ENCODE measurements around the gene CDKN1A. TPM values are rescaled to one million over a fixed set of nuclear protein-coding genes. Genes with fewer than 3 reads are reported as not detected.

CDKN1A gene
- total RNA-seq, 1 donor from 2014 or later: 201 TPM

- TF ChIP-seq CTCF (IDR thresholded peaks at IDR 0.05): no peak
- Mint-ChIP-seq H3K36me3 (ENCODE audit: unreplicated experiment) (no peaks in the 10 kb centered on the region), H3K9me3 (ENCODE audit: unreplicated experiment) (no peaks in the 10 kb centered on the region), H3K27ac (ENCODE audit: unreplicated experiment) (no peak overlapping the region), H3K4me3 (ENCODE audit: unreplicated experiment) (no peak overlapping the region), H3K4me1 (ENCODE audit: unreplicated experiment) (peaks cover 4% of the 10 kb centered on the region), H3K27me3 (ENCODE audit: unreplicated experiment) (no peaks in the 10 kb centered on the region)
- no peak for DNase-seq (ENCODE audit: extremely low spot score, unreplicated experiment)
Observed at GRCh38 chr6:36735110-36736071, 56.9 kb downstream of the CDKN1A start.

Other genes with a start within 250 kb of the CDKN1A start
- not detected in 2 replicates for gene PXT1, start 235.9 kb upstream of the CDKN1A start, total RNA-seq
- 76.3 and 82.5 TPM in 2 replicates for gene KCTD20, start 235.7 kb upstream of the CDKN1A start, total RNA-seq
- 51.6 and 53.9 TPM in 2 replicates for gene STK38, start 131.2 kb upstream of the CDKN1A start, total RNA-seq
- 209 and 216 TPM in 2 replicates for gene SRSF3, start 84.4 kb upstream of the CDKN1A start, total RNA-seq
- gene RAB44, start 19.1 kb downstream of the CDKN1A start, total RNA-seq: not detected in 2 replicates
- not detected in 2 replicates for gene CPNE5, start 160.7 kb downstream of the CDKN1A start, total RNA-seq
- 21.0 and 21.4 TPM in 2 replicates for gene PPIL1, start 196.1 kb downstream of the CDKN1A start, total RNA-seq
- 71.2 and 73.2 TPM in 2 replicates for gene C6orf89, start 207.2 kb downstream of the CDKN1A start, total RNA-seq